IPS-15b (cell line): ENCODE measurements around the gene ZMIZ1.

Experiments used
- H3K27me3 ChIP-seq: one replicate; pipeline ENCODE4 v1.6.1; 2013; ENCODE audit warnings: low read length; ENCODE audit not compliant: control insufficient read depth, insufficient read depth
- H3K36me3 ChIP-seq: one replicate; pipeline ENCODE4 v1.6.1; 2013; ENCODE audit warnings: low read length; ENCODE audit not compliant: control insufficient read depth, insufficient read depth
- H3K4me1 ChIP-seq: one replicate; pipeline ENCODE4 v1.6.1; 2013; ENCODE audit warnings: mild to moderate bottlenecking, low read length; ENCODE audit not compliant: control insufficient read depth, insufficient read depth
- H3K4me3 ChIP-seq: one replicate; pipeline ENCODE4 v1.5.1; 2013; ENCODE audit warnings: low read depth, low read length
- H3K9ac ChIP-seq: one replicate; pipeline ENCODE4 v1.6.1; 2013; ENCODE audit warnings: low read depth, mild to moderate bottlenecking, low read length
- H3K9me3 ChIP-seq: one replicate; pipeline ENCODE4 v1.6.1; 2013; ENCODE audit warnings: mild to moderate bottlenecking, low read length; ENCODE audit not compliant: control insufficient read depth, insufficient read depth

Gene ZMIZ1

DNA sequence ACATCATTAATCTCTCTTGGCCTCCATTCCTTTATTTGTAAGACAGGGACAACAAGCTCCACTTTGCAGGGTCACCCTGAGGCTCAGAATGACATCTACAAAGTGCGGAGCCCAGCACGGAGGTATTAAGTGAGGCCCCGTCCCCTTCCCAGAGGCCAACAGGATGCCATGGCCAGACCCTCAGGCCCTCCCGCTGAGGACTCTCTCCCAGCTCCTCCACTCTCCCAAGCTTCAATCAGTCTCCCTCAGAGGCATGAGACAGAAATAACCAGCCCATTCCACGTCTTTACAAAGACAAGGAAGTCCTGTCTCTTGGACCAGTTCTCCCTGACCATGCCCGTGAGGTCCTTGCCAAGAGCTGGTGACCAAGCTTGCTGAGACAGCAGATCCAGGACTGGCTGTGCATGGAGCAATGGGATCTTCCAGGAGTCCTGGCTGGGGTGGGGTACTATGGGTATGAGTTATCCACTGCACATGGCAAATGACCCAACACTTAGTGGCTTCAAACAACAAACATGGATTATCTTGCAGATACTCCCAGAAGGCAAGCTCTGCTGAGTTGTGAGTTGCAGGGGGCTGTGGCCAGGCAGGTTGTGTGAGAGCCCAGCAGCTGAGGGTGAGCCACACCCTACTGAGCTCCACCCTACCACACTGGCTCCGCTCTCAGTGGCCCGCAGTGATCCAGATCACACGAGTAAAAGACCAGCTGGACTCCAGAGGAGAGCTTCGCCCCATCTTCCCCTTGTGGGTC is 274.2 kb downstream of the ZMIZ1 start:
- Histone ChIP-seq H3K4me1 (peaks cover 4% of the 10 kb centered on the region), H3K9me3 (no peaks in the 10 kb centered on the region), H3K27me3 (no peaks in the 10 kb centered on the region), H3K4me3 (no peak overlapping the region), H3K9ac (no peak overlapping the region), H3K36me3 (no peaks in the 10 kb centered on the region)

DNA sequence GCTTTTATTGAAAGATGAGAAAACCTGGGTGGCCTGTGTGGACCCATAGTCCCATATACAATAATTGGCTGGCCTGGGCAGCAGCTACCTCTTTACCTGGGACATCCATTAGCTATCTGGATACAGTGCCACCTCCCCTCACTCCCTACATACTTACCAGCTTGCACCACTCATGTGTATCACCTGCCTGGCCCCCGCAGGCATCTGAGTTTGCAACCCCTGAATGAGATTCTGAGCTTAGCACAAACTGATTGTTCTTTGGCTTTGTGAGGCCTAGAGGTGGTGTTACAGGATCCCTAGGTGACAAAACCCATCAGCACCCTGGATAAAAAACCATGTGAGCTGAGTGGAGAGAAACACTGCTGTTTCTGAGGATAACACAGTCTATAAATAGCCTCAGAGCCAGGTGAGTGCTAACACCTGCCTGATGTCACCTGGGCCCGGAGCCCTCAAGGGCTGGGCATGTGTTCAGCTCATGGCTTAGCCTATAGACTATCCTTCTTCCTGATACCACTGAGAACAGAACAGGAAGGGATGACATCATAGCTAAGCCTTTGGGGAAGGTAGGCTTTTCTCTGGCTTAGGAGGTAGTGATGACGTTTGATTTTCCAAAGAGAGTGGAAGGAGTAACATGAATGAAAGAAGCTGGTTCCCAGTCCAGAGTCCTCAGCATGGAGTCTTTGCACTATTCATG is 275.9 kb downstream of the ZMIZ1 start:
- Histone ChIP-seq H3K36me3 (peaks cover 7% of the 10 kb centered on the region), H3K4me3 (no peak overlapping the region), H3K27me3 (no peaks in the 10 kb centered on the region), H3K9ac (no peak overlapping the region), H3K9me3 (no peaks in the 10 kb centered on the region), H3K4me1 (peaks cover 4% of the 10 kb centered on the region)

DNA sequence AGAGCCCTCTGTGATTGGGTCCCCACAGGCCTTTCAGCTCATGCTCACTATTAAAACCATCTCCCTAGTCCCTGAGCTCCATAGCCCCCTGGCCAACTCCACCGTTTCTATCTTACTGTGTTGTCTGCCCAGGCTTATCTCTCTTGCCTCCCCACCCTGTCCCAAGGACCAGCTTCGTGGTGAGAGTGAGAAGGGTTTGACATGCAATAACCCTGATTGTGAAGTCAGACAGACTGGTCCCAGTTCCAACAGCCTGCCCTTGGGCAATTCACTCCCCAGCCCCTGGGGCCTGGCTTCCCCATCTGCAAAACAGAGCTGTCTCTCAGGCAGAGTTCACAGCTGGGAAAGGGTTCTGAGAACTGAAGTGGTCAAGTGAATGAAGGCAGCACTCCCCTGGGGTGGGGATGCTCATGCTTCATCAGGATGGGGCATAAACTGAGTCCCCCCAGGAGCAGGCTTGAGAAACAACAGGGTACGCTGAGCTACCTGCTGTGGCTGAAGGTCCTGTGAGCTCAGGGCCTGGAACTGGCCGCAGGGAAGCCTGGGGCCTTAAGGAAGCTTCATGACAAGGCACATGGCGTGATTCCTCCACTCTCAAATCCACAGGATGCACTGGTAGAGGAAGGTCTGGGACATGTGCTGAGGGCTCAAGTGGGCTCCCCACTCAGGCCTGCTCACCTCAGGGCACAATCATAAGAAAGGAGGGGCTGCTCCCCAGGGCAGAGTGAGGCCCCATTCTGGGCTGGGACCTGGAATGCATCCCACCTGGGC is 276.7 kb downstream of the ZMIZ1 start:
- Histone ChIP-seq H3K4me3 (no peak overlapping the region), H3K4me1 (peaks cover 4% of the 10 kb centered on the region), H3K9me3 (no peaks in the 10 kb centered on the region), H3K36me3 (peaks cover 15% of the 10 kb centered on the region), H3K9ac (no peak overlapping the region), H3K27me3 (no peaks in the 10 kb centered on the region)

DNA sequence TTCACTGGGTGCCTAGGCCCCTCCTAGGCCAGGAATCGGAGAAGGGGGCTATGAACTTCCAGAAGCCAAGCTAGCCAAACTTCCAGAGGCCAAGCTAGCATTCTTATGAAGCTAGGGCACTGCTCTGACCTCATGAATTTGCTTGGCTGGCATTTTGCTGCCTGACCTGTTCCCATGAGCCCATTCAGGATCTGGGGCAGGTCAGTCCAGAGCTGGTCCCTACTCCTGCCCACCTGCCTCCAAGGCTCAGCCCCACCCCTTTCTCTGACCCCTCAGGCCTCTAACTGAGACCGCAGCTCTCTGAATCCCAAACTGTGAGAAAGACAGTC is 277.2 kb downstream of the ZMIZ1 start:
- Histone ChIP-seq H3K9ac (no peak overlapping the region), H3K4me3 (no peak overlapping the region), H3K4me1 (peaks cover 4% of the 10 kb centered on the region), H3K9me3 (no peaks in the 10 kb centered on the region), H3K36me3 (peaks cover 20% of the 10 kb centered on the region), H3K27me3 (no peaks in the 10 kb centered on the region)

DNA sequence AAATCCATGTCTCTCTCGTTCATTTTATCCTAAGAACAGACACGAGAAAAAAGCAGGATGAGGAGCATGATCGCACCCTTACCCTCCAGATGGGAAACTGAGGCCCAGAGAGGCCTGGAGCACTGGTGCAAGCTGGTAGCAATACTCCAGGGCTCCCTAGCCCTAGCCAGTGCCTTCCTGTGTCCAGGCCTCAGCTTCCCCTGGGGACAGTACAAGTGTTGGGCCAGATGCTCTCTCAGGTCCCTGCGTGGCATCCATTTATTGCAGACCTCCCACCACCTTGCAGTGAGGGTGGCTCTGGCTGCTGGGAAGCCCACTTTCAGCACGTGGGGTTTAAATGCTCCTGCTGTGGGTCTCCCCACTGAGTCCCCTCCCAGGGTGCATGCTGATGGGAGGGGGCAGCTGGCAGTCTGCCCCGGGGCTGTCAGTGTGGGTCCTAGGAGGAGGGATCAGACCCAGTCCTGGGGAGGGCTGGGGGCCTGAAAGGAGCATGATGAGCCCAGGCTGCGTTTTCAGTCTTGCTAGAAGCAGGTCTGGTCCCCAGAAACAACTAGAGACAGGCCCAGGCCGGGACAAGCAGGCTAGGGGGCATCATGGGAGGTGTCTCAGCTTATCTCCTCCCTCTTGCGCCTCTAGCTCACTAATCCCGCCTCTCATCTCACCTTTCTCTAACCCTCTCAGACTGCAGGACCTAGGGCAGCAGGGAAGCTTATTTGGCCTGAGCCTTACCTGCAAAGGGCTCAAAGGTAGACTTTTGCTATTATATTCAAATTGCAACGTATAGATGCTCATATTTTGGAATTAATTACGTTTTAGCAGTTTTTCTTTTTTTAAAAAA is 277.8 kb downstream of the ZMIZ1 start:
- no peaks in the 10 kb centered on the region for H3K9me3 ChIP-seq
- H3K27me3 ChIP-seq: no peaks in the 10 kb centered on the region
- no peak overlapping the region for H3K4me3 ChIP-seq
- peaks cover 24% of the 10 kb centered on the region for H3K36me3 ChIP-seq
- H3K4me1 ChIP-seq: peaks cover 4% of the 10 kb centered on the region
- H3K9ac ChIP-seq: peak overlapping the region; percentile 37

DNA sequence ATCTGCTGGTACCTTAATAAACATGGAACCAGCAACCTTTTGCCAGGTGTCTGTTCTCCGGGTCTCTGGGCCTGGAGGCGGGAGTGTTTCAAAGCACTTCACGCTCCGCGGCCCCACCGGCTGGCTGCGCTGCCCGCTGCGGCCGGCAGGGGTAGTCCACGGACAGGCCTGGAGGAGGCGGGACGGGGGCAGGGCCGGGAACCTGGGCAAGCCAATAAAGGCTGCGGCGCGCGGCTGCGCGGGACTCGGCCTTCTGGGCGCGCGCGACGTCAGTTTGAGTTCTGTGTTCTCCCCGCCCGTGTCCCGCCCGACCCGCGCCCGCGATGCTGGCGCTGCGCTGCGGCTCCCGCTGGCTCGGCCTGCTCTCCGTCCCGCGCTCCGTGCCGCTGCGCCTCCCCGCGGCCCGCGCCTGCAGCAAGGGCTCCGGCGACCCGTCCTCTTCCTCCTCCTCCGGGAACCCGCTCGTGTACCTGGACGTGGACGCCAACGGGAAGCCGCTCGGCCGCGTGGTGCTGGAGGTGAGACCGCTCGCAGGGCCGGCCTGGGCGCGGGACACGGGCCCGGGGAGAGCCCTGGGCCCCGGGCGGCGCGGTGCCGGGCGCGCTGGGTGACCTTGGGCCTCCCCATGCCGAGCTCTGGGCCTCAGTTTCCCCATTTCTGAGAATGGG is 278.6 kb downstream of the ZMIZ1 start, which contains the start of gene PPIF:
TSS of gene PPIF (plus strand) at position 244 of the 668 bp plus-strand sequence. CDS start at position 324, 80 bp downstream.
- Histone ChIP-seq H3K36me3 (peaks cover 32% of the 10 kb centered on the region), H3K4me1 (peaks cover 4% of the 10 kb centered on the region), H3K9ac (peak within 1 kb of the TSS; percentile 65), H3K4me3 (peak within 1 kb of the TSS; percentile 74), H3K27me3 (no peaks in the 10 kb centered on the region), H3K9me3 (no peaks in the 10 kb centered on the region)

DNA sequence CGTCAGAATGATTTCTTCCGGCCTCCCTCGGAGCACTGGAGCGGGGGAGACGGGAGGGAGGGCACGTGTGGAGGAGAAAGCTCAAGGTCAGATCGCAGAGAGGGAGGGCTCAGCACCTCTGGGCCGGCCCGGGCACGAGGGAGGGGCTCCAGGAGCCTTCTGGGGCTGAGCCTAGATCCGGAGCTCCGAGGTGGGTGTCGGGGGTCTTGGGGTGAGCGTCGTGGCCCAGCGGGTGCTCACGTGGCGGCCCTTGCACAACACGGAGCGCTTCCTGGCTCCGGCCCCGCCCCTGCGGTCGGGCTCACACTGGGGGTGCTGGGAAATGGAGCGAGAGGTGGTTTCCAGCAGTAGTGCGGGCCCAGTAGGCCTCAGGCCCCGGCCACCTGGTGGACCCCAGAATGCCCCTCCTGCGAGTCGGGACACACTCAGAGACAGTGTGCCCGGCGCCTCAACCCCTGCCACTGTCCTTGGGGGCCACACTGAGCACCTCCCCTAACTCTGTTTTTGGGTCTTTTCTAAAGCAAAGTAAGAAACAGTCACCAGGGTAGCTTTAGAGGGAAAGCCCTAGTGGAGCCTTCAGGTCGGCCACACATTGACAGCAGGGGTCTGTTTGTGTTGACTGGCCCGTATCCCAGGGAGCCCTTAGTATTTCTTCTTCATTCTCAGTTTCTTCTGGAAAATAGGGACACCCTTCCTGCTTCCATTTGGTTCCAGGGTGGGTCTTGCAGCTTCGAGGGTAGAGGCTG is 279.3 kb downstream of the ZMIZ1 start:
- Histone ChIP-seq H3K4me3 (peak overlapping the region; percentile 74), H3K36me3 (peaks cover 37% of the 10 kb centered on the region), H3K9me3 (no peaks in the 10 kb centered on the region), H3K4me1 (peaks cover 4% of the 10 kb centered on the region), H3K27me3 (no peaks in the 10 kb centered on the region), H3K9ac (peak overlapping the region; percentile 65)

DNA sequence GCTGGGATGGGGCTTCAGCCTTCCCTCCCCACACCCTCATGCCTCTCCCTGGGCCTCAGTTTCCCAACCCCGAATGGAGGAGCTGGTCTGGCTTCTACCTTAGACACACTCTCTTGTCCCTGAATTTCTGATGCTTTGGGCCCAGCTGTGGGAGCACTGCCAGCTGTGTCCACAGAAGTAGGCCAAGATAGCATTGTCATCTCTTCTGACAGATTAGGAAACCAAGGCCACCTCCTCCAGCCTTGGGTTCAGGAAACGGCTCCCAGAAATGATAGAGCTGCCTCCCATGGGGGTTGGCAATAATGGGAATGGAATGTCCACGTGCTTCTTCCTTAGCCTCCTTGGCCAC is 279.8 kb downstream of the ZMIZ1 start:
- Histone ChIP-seq H3K4me3 (peak overlapping the region; percentile 74), H3K36me3 (peaks cover 38% of the 10 kb centered on the region), H3K4me1 (peaks cover 4% of the 10 kb centered on the region)

DNA sequence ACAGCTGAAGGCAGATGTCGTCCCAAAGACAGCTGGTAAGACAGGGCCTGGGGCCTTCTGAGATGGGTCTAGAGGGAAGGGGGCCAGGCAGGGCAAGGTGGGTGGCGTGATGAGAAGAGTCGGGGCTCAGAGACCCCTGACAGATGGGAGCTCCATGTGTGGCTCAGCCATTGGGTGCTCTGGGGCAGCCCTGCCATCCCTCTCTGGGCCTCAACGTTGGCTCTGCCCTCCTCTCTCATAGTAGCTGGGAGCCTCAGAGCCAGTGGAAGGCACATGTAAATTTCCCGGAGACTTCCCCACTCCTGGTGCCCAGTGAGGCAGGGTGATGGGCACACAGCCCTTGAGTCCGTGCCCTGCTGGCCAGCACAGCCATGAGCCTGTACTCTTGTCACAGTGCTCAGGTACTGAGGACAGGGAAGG is 280.3 kb downstream of the ZMIZ1 start:
- H3K4me3 ChIP-seq: no peak overlapping the region
- H3K9me3 ChIP-seq: no peaks in the 10 kb centered on the region
- no peaks in the 10 kb centered on the region for H3K27me3 ChIP-seq
- H3K4me1 ChIP-seq: peaks cover 4% of the 10 kb centered on the region
- H3K36me3 ChIP-seq: peaks cover 42% of the 10 kb centered on the region
- H3K9ac ChIP-seq: no peak overlapping the region

More for the DNA sequence above, 279.8 kb downstream of the ZMIZ1 start:
- no peaks in the 10 kb centered on the region for H3K9me3 ChIP-seq
- H3K9ac ChIP-seq: no peak overlapping the region
- H3K27me3 ChIP-seq: no peaks in the 10 kb centered on the region

DNA sequence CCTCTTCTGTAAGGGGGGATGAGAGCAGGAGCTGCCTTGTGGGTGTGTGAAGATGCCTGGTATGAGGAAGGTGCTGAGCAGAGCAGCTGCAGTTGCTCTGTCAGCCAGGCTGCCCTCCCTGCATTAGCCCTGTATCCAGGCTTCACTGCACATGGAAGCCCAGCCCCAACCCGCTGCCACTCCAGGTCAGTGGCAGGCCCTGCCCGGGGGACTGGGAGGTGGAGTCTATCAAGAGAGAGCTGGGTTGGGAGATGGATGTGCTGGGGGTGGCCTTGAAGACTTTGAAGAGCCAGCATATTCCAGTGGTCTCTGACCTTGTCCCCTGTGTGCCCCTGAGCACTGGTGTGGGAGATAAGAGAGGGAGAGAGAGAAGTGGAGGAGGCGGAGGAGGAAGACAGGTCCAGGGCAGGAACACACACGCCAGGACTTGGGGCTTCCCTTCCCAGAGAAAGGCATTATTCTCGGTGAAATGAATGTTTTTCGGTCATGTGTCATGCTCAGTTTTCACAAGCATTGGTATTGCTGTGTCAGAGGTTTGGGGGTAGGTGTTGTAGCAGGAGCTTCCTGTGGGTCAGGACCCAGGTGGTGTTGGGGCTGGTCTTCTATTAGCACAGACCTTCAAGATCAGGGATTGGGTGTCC is 281.1 kb downstream of the ZMIZ1 start:
- H3K4me1 ChIP-seq: peaks cover 4% of the 10 kb centered on the region
- H3K9me3 ChIP-seq: no peaks in the 10 kb centered on the region
- no peak overlapping the region for H3K9ac ChIP-seq
- no peak overlapping the region for H3K4me3 ChIP-seq
- peaks cover 42% of the 10 kb centered on the region for H3K36me3 ChIP-seq
- H3K27me3 ChIP-seq: no peaks in the 10 kb centered on the region
